Transverse colon (tissue), 4 donors: ENCODE measurements around the gene MDGA2. TPM values are rescaled to one million over a fixed set of nuclear protein-coding genes. Genes with fewer than 3 reads are reported as not detected.

Experiments used
- DNase-seq: peaks from one replicate; pipeline ENCODE4 v3.0.0-alpha.2; 2019
- H3K27ac ChIP-seq, 4 donors: fragments of 200-600 bp; sonication (generic); 2 replicates each; pipeline ENCODE4 v1.5.1; 2016 to 2018; ENCODE audit warnings: inconsistent platforms in 4 of 4
- H3K27me3 ChIP-seq: fragments of 200-600 bp; sonication (generic); 2 replicates; pipeline ENCODE4 v1.5.1; 2017; ENCODE audit warnings: inconsistent platforms
- H3K36me3 ChIP-seq, 4 donors: fragments of 200-600 bp; sonication (generic); 2 replicates each; pipeline ENCODE4 v1.5.1; 2017 to 2019; ENCODE audit warnings: inconsistent platforms in 4 of 4
- H3K4me1 ChIP-seq, 4 donors: fragments of 200-600 bp; sonication (generic); 2 replicates each; pipeline ENCODE4 v1.5.1; 2017 to 2020; ENCODE audit warnings: inconsistent platforms in 4 of 4
- H3K4me3 ChIP-seq, 4 donors: fragments of 200-600 bp; sonication (generic); 1 replicate in 1 of 4; 2 replicates in 3 of 4; pipeline versions ENCODE4 v1.5.1 to v1.6.1; 2017 to 2019; ENCODE audit warnings: inconsistent platforms in 4 of 4
- H3K9me3 ChIP-seq, 2 donors: fragments of 200-600 bp; sonication (generic); 2 replicates each; pipeline ENCODE4 v1.5.1; 2017 to 2019; ENCODE audit warnings: inconsistent platforms in 2 of 2
- CTCF ChIP-seq, 5 experiments: fragments of 200-600 bp in 3 of 5; fragments of 450-650 bp in 2 of 5; sonication (generic) in 3 of 5; IDR thresholded peaks; 1 replicate in 2 of 5; 2 replicates in 3 of 5; pipeline ENCODE4 v1.5.1; 2016 to 2017; ENCODE audit warnings: antibody characterized with exemption in 5 of 5, inconsistent platforms in 3 of 5, mild to moderate bottlenecking in 2 of 5, moderate library complexity in 1 of 5
- EP300 ChIP-seq: sonication (generic); formaldehyde crosslinking; IDR thresholded peaks from one replicate; pipeline ENCODE4 v1.6.1; 2017; ENCODE audit warnings: antibody characterized with exemption, low read depth
- POLR2A ChIP-seq: fragments of 450-650 bp; IDR thresholded peaks from one replicate; pipeline ENCODE4 v1.6.1; 2016; ENCODE audit warnings: antibody characterized with exemption, mild to moderate bottlenecking, moderate library complexity
- POLR2AphosphoS5 ChIP-seq, 3 donors: sonication (generic); formaldehyde crosslinking; IDR thresholded peaks; one replicate each; pipeline ENCODE4 v1.6.1; 2016; ENCODE audit warnings: antibody characterized with exemption in 3 of 3
- WGBS, 2 donors: methylation state at CpG; one replicate each; pipeline ENCODE4 v1.1.5; 2018; ENCODE audit warnings: low coverage in 1 of 2; 5-methylcytosine and 5-hydroxymethylcytosine counted together
- in situ Hi-C, 4 donors: fragments of 200-750 bp; cut with MboI; loops; one replicate each; pipeline versions ENCODE4 v1.15.0 to v1.15.1; 2017; ENCODE audit warnings: low sequenced_read_pairs in 3 of 4, low pct_ligation_motif_present in 1 of 4, low pct_unique_long_range_greater_than_20kb in 1 of 4
- intact Hi-C: fragments of 100-400 bp; cut with DNase I; formaldehyde crosslinking; loops from one replicate; pipeline ENCODE4 v1.15.1; 2023; ENCODE audit warnings: low total_unique reads
- total RNA-seq, 4 donors: library from RNA; depleted of rRNA; stranded (reverse); fragments of >200 nt; gene quantifications; one replicate each; pipeline ENCODE4 v1.1.0, GENCODE V29; 2016

MDGA2 gene
- total RNA-seq, 4 donors from 2014 or later = not detected

- no peaks in the 10 kb centered on the region for H3K27me3 ChIP-seq
- no peaks in the 10 kb centered on the region for H3K4me1 ChIP-seq
- DNase-seq = no peak
- H3K9me3 ChIP-seq = no peaks in the 10 kb centered on the region
- 76 to 79% methylated on average over 4 of the region's 4 CpGs for WGBS, 2 donors
- no peak overlapping the region for H3K4me3 ChIP-seq
- intact Hi-C loops = no loop called here
- H3K27ac ChIP-seq = no peak overlapping the region
- TF ChIP-seq CTCF (IDR thresholded peaks at IDR 0.05) (no peak), POLR2AphosphoS5 (IDR thresholded peaks at IDR 0.05) (no peak), POLR2A (no peak), EP300 (no peak)
- in situ Hi-C loops = no loop called here
- H3K36me3 ChIP-seq = no peaks in the 10 kb centered on the region
These were observed 250.1 kb downstream of the MDGA2 start for GRCh38 chr14:47425302-47425701.

GRCh38 chr14:47422191-47422590 lies 253.2 kb downstream of the MDGA2 start:
- Histone ChIP-seq H3K4me1 (no peaks in the 10 kb centered on the region), H3K27ac (no peak overlapping the region), H3K36me3 (no peaks in the 10 kb centered on the region), H3K4me3 (no peak overlapping the region), H3K9me3 (no peaks in the 10 kb centered on the region), H3K27me3 (no peaks in the 10 kb centered on the region)
- in situ Hi-C loops (no loop called here), intact Hi-C loops (no loop called here)
- no peak for TF ChIP-seq EP300
- no peak for TF ChIP-seq POLR2A
- TF ChIP-seq CTCF (IDR thresholded peaks at IDR 0.05) = no peak
- no peak for TF ChIP-seq POLR2AphosphoS5 (IDR thresholded peaks at IDR 0.05)
- WGBS, 2 donors = 42 to 58% methylated on average over 1 of the region's 1 CpG
- no peak for DNase-seq

GRCh38 chr14:47411523-47411922 lies 263.9 kb downstream of the MDGA2 start:
- 87 to 89% methylated on average over 5 of the region's 5 CpGs for WGBS, 2 donors
- no peak for DNase-seq
- Histone ChIP-seq H3K9me3 (no peaks in the 10 kb centered on the region), H3K4me3 (no peak overlapping the region), H3K4me1 (no peaks in the 10 kb centered on the region), H3K27me3 (no peaks in the 10 kb centered on the region), H3K27ac (no peak overlapping the region), H3K36me3 (no peaks in the 10 kb centered on the region)
- TF ChIP-seq POLR2A (no peak), CTCF (IDR thresholded peaks at IDR 0.05) (no peak), POLR2AphosphoS5 (IDR thresholded peaks at IDR 0.05) (no peak), EP300 (no peak)
- in situ Hi-C loops = no loop called here
- intact Hi-C loops = no loop called here

- Histone ChIP-seq H3K36me3 (no peaks in the 10 kb centered on the region), H3K27ac (no peak overlapping the region), H3K4me3 (no peak overlapping the region), H3K9me3 (no peaks in the 10 kb centered on the region), H3K4me1 (peaks cover 0 to 6% (median 4%) of the 10 kb centered on the region in 4 donors), H3K27me3 (no peaks in the 10 kb centered on the region)
- in situ Hi-C loops (no loop called here), intact Hi-C loops (no loop called here)
- DNase-seq = no peak
- no peak for TF ChIP-seq CTCF (IDR thresholded peaks at IDR 0.05)
- no peak for TF ChIP-seq EP300
- TF ChIP-seq POLR2AphosphoS5 (IDR thresholded peaks at IDR 0.05) = no peak
- no peak for TF ChIP-seq POLR2A
- WGBS, 2 donors = 29 to 47% methylated on average over 1 of the region's 1 CpG
These were observed 283.1 kb downstream of the MDGA2 start for GRCh38 chr14:47392326-47392725.
